Activated CD8-positive, alpha-beta memory T cell treated with anti-CD3 and anti-CD28 coated beads, Interleukin-2, amount 50 U/mL, for 48 hours (primary cell): Measurements from ENCODE around the gene FNDC3B.

Source experiments
- DNase-seq: peaks from one replicate; pipeline ENCODE4 v3.0.0-alpha.2; 2020

The FNDC3B gene

GRCh38 chr3:172296975-172297332, 257.6 kb downstream of the FNDC3B start:
- DNase-seq = no peak

GRCh38 chr3:172298247-172298646, 258.9 kb downstream of the FNDC3B start:
- DNase-seq = no peak

- DNase-seq = no peak
Observed at GRCh38 chr3:172300187-172300586, 260.8 kb downstream of the FNDC3B start.

GRCh38 chr3:172300862-172301261, 261.5 kb downstream of the FNDC3B start:
- DNase-seq = no peak

- DNase-seq = no peak
Observed at GRCh38 chr3:172302203-172302602, 262.8 kb downstream of the FNDC3B start.

- no peak for DNase-seq
Observed at GRCh38 chr3:172303181-172303580, 263.8 kb downstream of the FNDC3B start.

GRCh38 chr3:172303941-172304558, 264.7 kb downstream of the FNDC3B start:
- DNase-seq = no peak

- DNase-seq = no peak
Observed at GRCh38 chr3:172305552-172305951, 266.2 kb downstream of the FNDC3B start.

GRCh38 chr3:172305974-172306373, 266.6 kb downstream of the FNDC3B start:
- DNase-seq = no peak

- DNase-seq = no peak
Observed at GRCh38 chr3:172307141-172307560, 267.8 kb downstream of the FNDC3B start.

- no peak for DNase-seq
Observed at GRCh38 chr3:172309059-172309458, 269.7 kb downstream of the FNDC3B start.

GRCh38 chr3:172309741-172310427, 270.5 kb downstream of the FNDC3B start:
- DNase-seq = no peak

GRCh38 chr3:172310428-172310760, 271.0 kb downstream of the FNDC3B start:
- DNase-seq = no peak

GRCh38 chr3:172311217-172311616, 271.8 kb downstream of the FNDC3B start:
- DNase-seq = no peak

- no peak for DNase-seq
Observed at GRCh38 chr3:172312001-172312400, 272.6 kb downstream of the FNDC3B start.

- no peak for DNase-seq
Observed at GRCh38 chr3:172312711-172313110, 273.3 kb downstream of the FNDC3B start.

- DNase-seq = no peak
Observed at GRCh38 chr3:172313671-172314070, 274.3 kb downstream of the FNDC3B start.

GRCh38 chr3:172314591-172315160, 275.3 kb downstream of the FNDC3B start:
- DNase-seq = no peak

GRCh38 chr3:172315401-172316091, 276.2 kb downstream of the FNDC3B start:
- DNase-seq = no peak

- DNase-seq = no peak
Observed at GRCh38 chr3:172316758-172317157, 277.4 kb downstream of the FNDC3B start.

GRCh38 chr3:172317481-172317880, 278.1 kb downstream of the FNDC3B start:
- no peak for DNase-seq

GRCh38 chr3:172317984-172318383, 278.6 kb downstream of the FNDC3B start:
- no peak for DNase-seq

GRCh38 chr3:172319595-172319994, 280.2 kb downstream of the FNDC3B start:
- DNase-seq = no peak

- DNase-seq = no peak
Observed at GRCh38 chr3:172320468-172320867, 281.1 kb downstream of the FNDC3B start.
